Activated CD4-positive, alpha-beta T cell treated with anti-CD3 and anti-CD28 coated beads for 4 hours (primary cell): ENCODE measurements around the gene NTS.

Source experiments
- DNase-seq, 2 donors: peaks; one replicate each; pipeline ENCODE4 v3.0.0-alpha.2; 2020

Gene NTS

GRCh38 chr12:85927166-85927565 lies 53.1 kb downstream of the NTS start:
- DNase-seq: no peak
